Naive thymus-derived CD8-positive, alpha-beta T cell (primary cell): ENCODE results near the gene ZFP1. TPM values are rescaled to one million over a fixed set of nuclear protein-coding genes. Genes with fewer than 3 reads are reported as not detected.
A peak's percentile ranks its signal among the peaks of the same experiment; 100 is the strongest.

Experiments
- ATAC-seq, 2 donors: fragments of 150-1000 bp; cut with Tn5 transposase in 1 of 2; sonication (Bioruptor Pico), chemical (Tn5 transposase) in 1 of 2; 1 replicate in 1 of 2; 2 replicates in 1 of 2; pipeline ENCODE4 v1.10.0; 2021; ENCODE audit warnings: mild to moderate bottlenecking in 2 of 2, moderate library complexity in 2 of 2
- POLR2A ChIA-PET: fragments of 350-600 bp; sonication (Branson Sonifier 250); formaldehyde crosslinking; loops from one replicate; lab custom pipeline; 2021; ENCODE audit warnings: antibody characterized with exemption; lab: Charles Lee
- DNase-seq, 10 donors: peaks; one replicate each; pipeline versions ENCODE4 v3.0.0 to v3.0.0-alpha.2; 2020 to 2022
- H3K27ac Mint-ChIP-seq, 10 donors: one replicate each; pipeline ENCODE4 v1.8.0; 2020 to 2022; ENCODE audit warnings: mild to moderate bottlenecking in 10 of 10, mixed read lengths in 10 of 10, moderate library complexity in 4 of 10, inconsistent platforms in 1 of 10
- H3K27me3 Mint-ChIP-seq, 5 donors: one replicate each; pipeline ENCODE4 v1.8.0; 2021 to 2022; ENCODE audit warnings: mixed read lengths in 5 of 5
- H3K36me3 Mint-ChIP-seq, 3 donors: one replicate each; pipeline ENCODE4 v1.8.0; 2020 to 2022; ENCODE audit warnings: mixed read lengths in 3 of 3, mild to moderate bottlenecking in 2 of 3, inconsistent platforms in 1 of 3
- H3K4me1 Mint-ChIP-seq, 4 donors: one replicate each; pipeline ENCODE4 v1.8.0; 2021 to 2022; ENCODE audit warnings: mixed read lengths in 4 of 4
- H3K4me3 Mint-ChIP-seq, 10 donors: one replicate each; pipeline ENCODE4 v1.8.0; 2020 to 2022; ENCODE audit warnings: mild to moderate bottlenecking in 10 of 10, mixed read lengths in 10 of 10, moderate library complexity in 6 of 10, inconsistent platforms in 1 of 10
- H3K9me3 Mint-ChIP-seq, 9 donors: one replicate each; pipeline ENCODE4 v1.8.0; 2020 to 2022; ENCODE audit warnings: mixed read lengths in 9 of 9, mild to moderate bottlenecking in 3 of 9, inconsistent platforms in 1 of 9, moderate library complexity in 1 of 9
- polyA plus RNA-seq, 3 donors: library from polyadenylated mRNA; unstranded; fragments of 300-500 nt; fragmentation: Illumina TruSeq; gene quantifications; one replicate each; pipeline ENCODE4 v1.2.3, GENCODE V29; 2021
- total RNA-seq, 8 experiments: library from RNA in 2 of 8; stranded (reverse) in 2 of 8; gene quantifications; one replicate each; pipeline ENCODE4 v1.2.3 and lab custom pipeline; 2021 to 2026

Gene ZFP1
- total and polyA plus RNA-seq, 5 experiments from 2014 or later, result 12.4 to 26.5 (median 15.8) TPM

DNA sequence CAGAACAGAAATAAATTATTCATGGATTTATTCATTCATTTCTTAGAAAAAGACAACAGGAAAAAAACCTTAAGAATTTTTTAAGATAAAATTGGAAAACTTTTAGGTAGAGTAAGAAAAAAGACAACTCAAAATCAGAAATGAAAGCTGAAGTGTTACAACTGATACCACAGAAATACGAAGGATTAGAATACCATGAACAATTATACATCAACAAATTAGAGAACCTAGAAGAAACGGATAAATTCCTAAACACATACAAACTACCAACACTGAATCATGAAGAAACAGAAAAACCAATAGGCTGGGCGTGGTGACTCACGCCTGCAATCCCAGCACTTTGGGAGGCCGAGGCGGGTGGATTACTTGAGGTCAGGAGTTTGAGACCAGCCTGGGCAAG, 30.9 kb downstream of the ZFP1 start:
- ATAC-seq (no peak), DNase-seq (no peak)
- H3K4me3 Mint-ChIP-seq, result no peak overlapping the region
- POLR2A ChIA-PET, result no interaction called here
- H3K27ac Mint-ChIP-seq, result no peak overlapping the region
- H3K4me1 Mint-ChIP-seq, result no peaks in the 10 kb centered on the region
- H3K9me3 Mint-ChIP-seq, result peaks cover 0 to 59% (median 30%) of the 10 kb centered on the region in 9 donors
- peaks cover 0 to 23% (median 8%) of the 10 kb centered on the region in 3 donors for H3K36me3 Mint-ChIP-seq
- H3K27me3 Mint-ChIP-seq, result peaks cover 0 to 8% (median 0%) of the 10 kb centered on the region in 5 donors

DNA sequence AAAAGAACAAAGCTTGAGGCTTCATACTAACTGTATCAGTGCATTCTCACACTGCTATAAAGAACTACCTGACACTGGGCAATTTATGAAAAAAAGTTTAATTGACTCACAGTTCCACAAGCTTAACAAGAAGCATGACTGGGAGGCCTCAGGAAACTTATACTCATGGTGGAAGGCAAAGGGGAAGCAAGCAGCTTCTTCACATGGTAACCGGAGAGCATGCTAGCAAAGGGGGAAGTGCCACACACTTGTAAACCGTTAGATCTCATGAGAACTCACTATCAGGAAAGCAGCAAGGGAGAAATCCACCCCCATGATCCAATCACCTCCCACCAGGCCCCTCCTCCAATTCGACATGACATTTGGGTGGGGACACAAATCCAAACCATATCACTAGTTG, 33.3 kb downstream of the ZFP1 start:
- ATAC-seq (no peak), DNase-seq (no peak)
- peaks cover 0 to 12% (median 2%) of the 10 kb centered on the region in 5 donors for H3K27me3 Mint-ChIP-seq
- POLR2A ChIA-PET, result no interaction called here
- peaks cover 0 to 36% (median 19%) of the 10 kb centered on the region in 9 donors for H3K9me3 Mint-ChIP-seq
- no peak overlapping the region for H3K27ac Mint-ChIP-seq
- H3K4me3 Mint-ChIP-seq, result no peak overlapping the region
- peaks cover 0 to 14% (median 6%) of the 10 kb centered on the region in 3 donors for H3K36me3 Mint-ChIP-seq
- H3K4me1 Mint-ChIP-seq, result no peaks in the 10 kb centered on the region

DNA sequence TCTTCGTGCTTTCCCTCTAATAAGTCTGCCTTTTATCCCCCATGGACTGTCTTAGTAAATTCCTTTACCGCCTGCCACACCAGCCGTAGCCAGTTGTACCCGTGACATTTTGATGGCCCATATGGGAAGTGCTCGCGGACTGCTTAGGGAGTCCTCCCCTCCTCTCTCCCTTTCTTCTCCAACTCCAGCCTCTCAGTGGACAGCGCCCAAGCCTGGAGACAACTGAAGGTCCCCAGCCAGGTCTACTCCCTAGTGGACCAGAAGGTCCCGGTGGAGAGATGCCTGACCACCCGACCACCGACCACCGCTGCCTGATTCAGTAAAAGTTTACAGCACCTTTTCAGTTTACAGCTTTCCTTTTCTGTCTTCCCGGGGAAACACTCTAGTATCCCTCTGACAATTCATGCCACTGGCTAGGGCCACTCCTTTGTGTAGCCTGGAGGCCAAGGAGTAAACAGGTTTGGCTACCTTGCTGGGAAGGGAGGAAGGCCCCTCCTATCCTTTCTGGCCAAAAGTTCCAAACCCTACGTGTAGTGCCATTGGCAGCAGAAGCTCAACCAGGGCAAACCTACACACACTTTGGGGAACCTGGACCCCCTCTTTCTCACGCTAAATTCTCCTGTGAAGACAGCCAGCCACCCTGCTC, 40.6 kb downstream of the ZFP1 start:
- Mint-ChIP-seq H3K36me3 (no peaks in the 10 kb centered on the region), H3K9me3 (no peaks in the 10 kb centered on the region), H3K4me3 (no peak overlapping the region), H3K27me3 (peaks cover 2 to 19% (median 15%) of the 10 kb centered on the region in 5 donors), H3K4me1 (no peaks in the 10 kb centered on the region), H3K27ac (no peak overlapping the region)
- POLR2A ChIA-PET, result no interaction called here
- DNase-seq (no peak), ATAC-seq (no peak)

DNA sequence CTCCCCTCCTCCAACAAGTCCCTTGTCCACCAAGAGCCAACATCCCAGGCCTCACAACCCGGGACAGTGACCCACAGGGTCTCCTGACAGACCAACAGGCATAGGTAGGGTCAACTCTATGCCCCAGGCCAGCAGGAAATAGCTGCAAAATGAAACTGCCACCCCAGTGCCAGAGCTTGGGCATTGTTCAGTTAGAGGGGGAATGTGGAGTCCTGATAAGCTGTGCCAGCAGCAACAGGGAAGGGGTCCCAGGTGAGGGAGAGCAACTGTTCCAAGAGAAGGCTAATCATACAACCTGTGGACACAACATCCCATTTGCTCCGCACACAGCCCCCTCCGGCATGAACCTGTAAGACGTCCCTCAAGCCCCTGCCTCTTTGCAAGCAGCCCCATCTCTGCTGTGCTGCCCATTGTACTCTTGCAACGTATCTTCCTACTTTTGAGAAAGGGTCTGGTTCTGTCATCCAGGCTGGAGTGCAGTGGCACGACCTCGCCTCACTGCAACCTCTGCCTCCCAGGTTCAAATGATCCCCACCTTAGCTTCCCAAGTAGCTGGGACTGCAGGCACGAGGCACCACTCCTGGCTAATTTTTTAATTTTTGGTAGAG, 41.4 kb downstream of the ZFP1 start:
- no peaks in the 10 kb centered on the region for H3K4me1 Mint-ChIP-seq
- DNase-seq (no peak), ATAC-seq (no peak)
- POLR2A ChIA-PET, result interaction anchor here (0.6 kb wide), 1 partner anchor 26 kb away, joined by 3 read pairs; no protein-coding TSS in a partner anchor
- no peaks in the 10 kb centered on the region for H3K36me3 Mint-ChIP-seq
- H3K4me3 Mint-ChIP-seq, result no peak overlapping the region
- H3K27ac Mint-ChIP-seq, result no peak overlapping the region
- H3K9me3 Mint-ChIP-seq, result no peaks in the 10 kb centered on the region
- H3K27me3 Mint-ChIP-seq, result peaks cover 2 to 19% (median 13%) of the 10 kb centered on the region in 5 donors

DNA sequence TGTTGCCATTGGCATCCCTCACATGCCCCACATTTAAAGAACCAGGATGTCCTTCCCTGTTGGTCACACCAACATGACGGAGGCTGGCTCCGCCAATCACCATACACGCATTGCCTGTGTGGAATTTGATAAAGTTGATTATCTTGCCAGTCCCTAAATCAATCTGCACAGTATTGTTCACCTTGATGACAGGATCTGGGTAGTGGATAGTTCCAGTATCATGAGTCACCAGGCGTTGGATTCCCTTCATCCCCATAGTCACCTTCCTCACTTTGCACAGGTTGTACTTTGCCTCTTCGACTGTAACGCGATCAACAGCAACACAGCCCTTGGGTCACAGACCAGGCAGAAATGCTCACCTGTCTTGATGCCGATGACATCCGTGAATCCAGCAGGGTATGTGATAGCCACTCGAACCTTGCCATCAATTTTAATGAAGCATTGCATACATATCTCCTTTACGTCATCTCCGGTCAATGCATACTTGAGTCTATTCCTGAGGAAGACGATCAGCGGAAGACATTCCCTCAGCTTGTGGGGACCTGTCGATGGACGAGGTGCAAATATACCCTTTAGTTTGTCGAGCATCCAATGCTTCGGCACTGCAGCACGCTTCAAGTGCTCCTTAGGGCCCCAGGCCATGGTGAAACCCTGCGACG, 44.4 kb downstream of the ZFP1 start:
- H3K4me1 Mint-ChIP-seq, result no peaks in the 10 kb centered on the region
- H3K4me3 Mint-ChIP-seq, result no peak overlapping the region
- no peak for ATAC-seq
- POLR2A ChIA-PET, result no interaction called here
- no peak for DNase-seq
- no peaks in the 10 kb centered on the region for H3K9me3 Mint-ChIP-seq
- peak overlapping the region in 1 of 10 donors; percentile 63 for H3K27ac Mint-ChIP-seq
- H3K36me3 Mint-ChIP-seq, result no peaks in the 10 kb centered on the region
- peaks cover 7 to 32% (median 19%) of the 10 kb centered on the region in 5 donors for H3K27me3 Mint-ChIP-seq

DNA sequence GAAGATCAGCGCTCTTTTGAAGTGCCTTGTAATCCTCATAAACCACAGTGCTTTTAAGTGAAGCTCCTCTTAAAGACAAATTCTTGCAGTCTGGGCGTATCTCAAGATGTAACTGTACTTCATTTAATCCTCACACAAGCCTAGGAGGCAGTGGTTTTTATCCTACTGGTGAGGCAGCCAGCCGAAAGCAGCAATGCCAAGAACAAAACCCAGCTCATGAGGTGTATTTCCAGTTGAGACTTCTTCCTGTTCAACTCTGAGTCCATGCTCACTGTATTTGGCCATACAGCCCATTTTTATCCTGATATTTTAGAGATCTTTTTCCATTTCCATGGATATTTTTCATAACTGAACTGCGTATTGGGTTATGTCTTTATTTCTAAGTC, 44.9 kb downstream of the ZFP1 start:
- POLR2A ChIA-PET, result no interaction called here
- H3K9me3 Mint-ChIP-seq, result no peaks in the 10 kb centered on the region

DNA sequence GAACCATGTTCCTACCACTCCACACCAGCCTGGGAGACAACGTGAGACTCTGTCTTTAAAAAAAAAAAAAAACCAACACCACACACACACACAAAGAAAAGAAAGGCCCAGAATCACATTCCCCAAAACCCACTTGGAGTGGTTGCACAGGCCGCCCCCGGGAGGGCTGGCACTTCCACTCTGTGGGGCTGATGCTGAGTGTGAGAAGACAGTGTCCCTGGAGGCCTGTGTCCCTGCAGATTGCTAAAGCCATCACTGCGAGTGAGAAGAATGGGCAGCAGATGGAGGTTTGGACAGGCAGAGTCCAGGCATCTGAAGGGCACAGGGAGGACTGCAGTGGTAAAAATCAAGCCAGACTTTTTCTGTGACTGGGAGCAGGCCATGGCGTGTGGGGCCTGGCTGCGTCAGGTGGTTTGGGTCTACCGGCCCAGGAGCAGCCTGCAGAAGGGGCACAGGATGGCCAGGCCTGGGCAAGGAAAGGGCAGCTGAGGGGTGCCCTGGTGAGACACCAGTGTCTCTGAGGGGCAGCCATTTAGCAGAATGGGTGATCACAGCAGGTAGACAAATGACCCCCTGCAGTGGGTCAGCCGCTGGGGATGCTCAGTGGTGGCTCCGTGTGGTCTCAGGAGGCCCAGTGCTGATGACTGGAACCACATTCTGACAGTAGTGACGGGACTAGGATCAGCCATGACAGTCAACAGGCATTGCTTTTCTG, 45.6 kb downstream of the ZFP1 start:
- Mint-ChIP-seq H3K36me3 (no peaks in the 10 kb centered on the region), H3K27ac (peak overlapping the region in 1 of 10 donors; percentile 38), H3K9me3 (no peaks in the 10 kb centered on the region), H3K27me3 (peaks cover 10 to 37% (median 25%) of the 10 kb centered on the region in 5 donors), H3K4me1 (no peaks in the 10 kb centered on the region), H3K4me3 (no peak overlapping the region)
- DNase-seq (no peak), ATAC-seq (no peak)
- POLR2A ChIA-PET, result no interaction called here

More for the DNA sequence above, 44.9 kb downstream of the ZFP1 start:
- DNase-seq (no peak), ATAC-seq (no peak)
- no peak overlapping the region for H3K4me3 Mint-ChIP-seq
- peak overlapping the region in 2 of 10 donors; percentile 38 to 63 for H3K27ac Mint-ChIP-seq
- H3K27me3 Mint-ChIP-seq, result peaks cover 9 to 37% (median 24%) of the 10 kb centered on the region in 5 donors
- H3K4me1 Mint-ChIP-seq, result no peaks in the 10 kb centered on the region
- no peaks in the 10 kb centered on the region for H3K36me3 Mint-ChIP-seq

DNA sequence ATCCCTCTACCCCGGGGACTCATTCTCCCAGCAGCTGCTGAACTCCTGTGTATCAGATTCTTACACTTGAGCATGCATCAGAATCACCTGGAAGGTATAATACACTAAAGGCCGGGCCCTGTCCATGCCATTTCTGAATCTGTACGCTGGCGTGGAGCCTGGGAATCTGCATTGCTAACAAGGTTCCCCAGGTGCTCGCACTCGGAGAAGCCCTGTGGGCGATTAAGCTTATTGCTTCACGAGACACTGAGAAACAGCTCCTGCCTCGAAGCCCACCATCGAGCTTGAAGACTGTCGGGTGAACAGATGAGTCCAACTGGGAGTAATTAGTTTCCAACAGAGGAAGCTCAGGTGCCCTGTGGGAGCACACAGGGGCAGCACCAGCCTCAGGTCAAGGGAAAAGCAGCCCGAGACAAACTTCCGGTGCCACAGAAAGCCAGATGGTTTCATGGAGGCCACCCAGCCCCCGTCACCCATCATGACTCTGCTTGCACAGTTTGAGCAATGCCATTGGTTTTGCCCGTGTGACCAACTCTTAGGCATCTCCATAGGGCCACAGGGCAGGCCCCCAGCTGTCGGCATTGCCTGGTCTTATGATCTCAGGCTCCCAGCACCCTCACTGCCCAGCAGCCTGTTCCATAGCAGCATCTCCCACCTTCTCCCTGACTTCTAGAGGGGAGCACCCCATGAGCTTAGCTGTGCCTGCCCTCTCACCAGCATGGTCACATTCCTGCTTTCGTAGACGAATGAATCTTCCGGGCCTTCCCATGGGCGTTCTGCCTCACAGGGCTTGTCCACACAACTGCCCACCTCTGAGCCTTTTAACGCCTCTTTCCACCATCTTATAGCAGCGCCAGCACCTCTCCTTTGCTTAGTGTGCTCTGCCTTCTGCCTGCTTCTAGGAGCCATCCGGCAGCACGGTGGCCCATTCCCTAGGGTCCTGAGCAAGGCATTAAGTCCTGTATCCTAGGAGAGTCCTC, 47.8 kb downstream of the ZFP1 start:
- Mint-ChIP-seq H3K4me3 (no peak overlapping the region), H3K9me3 (no peaks in the 10 kb centered on the region), H3K27me3 (peaks cover 10 to 28% (median 25%) of the 10 kb centered on the region in 5 donors), H3K36me3 (no peaks in the 10 kb centered on the region), H3K4me1 (peaks cover 1 to 19% (median 13%) of the 10 kb centered on the region in 4 donors), H3K27ac (no peak overlapping the region)
- DNase-seq, result no peak
- POLR2A ChIA-PET, result no interaction called here
- no peak for ATAC-seq

DNA sequence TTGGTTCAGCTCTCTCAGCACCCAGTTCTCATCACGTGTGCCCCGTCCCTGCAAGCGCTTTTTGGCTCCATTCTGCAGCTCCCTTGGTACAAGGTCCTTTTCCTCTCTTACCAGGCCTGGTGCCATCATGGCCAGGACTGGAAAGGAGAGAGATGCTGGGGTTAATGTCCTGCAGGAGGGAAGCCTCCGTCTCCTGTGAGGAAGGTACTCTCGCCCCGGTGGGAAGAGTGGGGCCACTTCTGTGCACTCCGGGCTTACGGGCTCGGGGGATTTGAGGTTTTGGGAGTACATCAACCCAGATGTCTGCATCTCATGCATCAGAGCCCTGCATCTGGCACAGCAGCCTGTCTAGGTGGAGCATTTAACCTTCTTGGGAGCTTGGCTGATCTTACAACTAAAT, 48.5 kb downstream of the ZFP1 start:
- Mint-ChIP-seq H3K9me3 (no peaks in the 10 kb centered on the region), H3K4me3 (no peak overlapping the region), H3K27ac (no peak overlapping the region)

DNA sequence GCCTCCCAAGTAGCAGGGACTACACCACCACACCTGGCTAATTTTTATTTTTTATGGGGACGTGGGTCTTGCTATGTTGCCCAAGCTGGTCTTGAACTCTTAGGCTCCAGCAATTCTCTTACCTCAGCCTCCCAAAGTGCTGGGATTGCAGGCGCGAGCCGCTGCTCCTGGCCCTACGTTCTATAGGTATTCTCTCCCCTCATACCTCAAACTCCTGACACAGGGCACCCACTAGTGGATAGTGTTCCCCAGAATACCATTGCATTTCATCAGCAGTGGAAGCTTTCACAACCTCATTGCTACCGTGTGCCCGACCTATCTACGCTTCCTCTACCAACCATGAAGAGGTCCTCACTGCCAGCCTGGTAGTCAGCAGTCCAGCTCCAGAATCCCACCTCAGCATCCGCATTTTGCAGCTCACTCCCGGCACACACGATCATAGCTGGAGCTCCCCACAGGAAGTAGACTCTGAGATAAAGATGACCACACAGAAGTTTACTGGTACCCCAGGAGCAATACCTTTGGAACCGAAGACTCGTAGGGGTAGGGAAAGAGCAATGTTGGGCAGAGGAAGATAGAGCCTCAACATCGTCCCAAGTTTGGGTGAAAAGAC, 49.3 kb downstream of the ZFP1 start:
- no peak overlapping the region for H3K4me3 Mint-ChIP-seq
- H3K27me3 Mint-ChIP-seq, result peaks cover 9 to 31% (median 25%) of the 10 kb centered on the region in 5 donors
- H3K9me3 Mint-ChIP-seq, result no peaks in the 10 kb centered on the region
- POLR2A ChIA-PET, result no interaction called here
- ATAC-seq, result no peak
- peak overlapping the region in 2 of 10 donors; percentile 14 to 68 for H3K27ac Mint-ChIP-seq
- no peak for DNase-seq
- H3K36me3 Mint-ChIP-seq, result no peaks in the 10 kb centered on the region
- H3K4me1 Mint-ChIP-seq, result peaks cover 4 to 26% (median 22%) of the 10 kb centered on the region in 4 donors

More for the DNA sequence above, 48.5 kb downstream of the ZFP1 start:
- POLR2A ChIA-PET, result no interaction called here
- DNase-seq, result no peak
- peaks cover 10 to 29% (median 25%) of the 10 kb centered on the region in 5 donors for H3K27me3 Mint-ChIP-seq
- peaks cover 4 to 23% (median 19%) of the 10 kb centered on the region in 4 donors for H3K4me1 Mint-ChIP-seq
- no peak for ATAC-seq
- no peaks in the 10 kb centered on the region for H3K36me3 Mint-ChIP-seq

DNA sequence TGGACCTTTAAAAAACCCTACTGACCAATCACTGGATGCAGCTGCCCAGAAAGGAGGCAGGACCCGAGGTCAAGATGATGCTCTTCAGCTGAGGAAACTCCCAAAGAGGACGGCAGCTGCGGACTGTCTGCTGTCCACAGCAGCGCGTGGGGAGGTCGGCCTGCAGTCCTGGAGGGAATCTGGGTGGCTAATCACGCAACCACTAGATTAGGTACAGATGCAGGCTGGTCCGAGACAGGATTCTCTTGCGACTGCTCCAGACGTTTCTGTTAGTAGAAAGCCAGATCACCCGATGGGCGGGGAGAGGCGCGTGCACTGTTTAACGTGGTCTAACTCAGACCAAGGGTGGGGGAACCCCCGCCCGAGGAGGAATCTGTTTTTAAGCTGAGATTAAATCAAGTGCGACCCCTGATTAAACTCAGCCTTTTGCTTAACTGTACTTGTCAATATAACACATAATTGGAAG, 49.8 kb downstream of the ZFP1 start:
- POLR2A ChIA-PET, result interaction anchor here (1.0 kb wide), 1 partner anchor 187 kb away, joined by 4 read pairs; no protein-coding TSS in a partner anchor
- Mint-ChIP-seq H3K9me3 (no peaks in the 10 kb centered on the region), H3K36me3 (no peaks in the 10 kb centered on the region), H3K27me3 (peaks cover 5 to 29% (median 25%) of the 10 kb centered on the region in 5 donors), H3K4me3 (no peak overlapping the region), H3K4me1 (peaks cover 4 to 26% (median 22%) of the 10 kb centered on the region in 4 donors), H3K27ac (no peak overlapping the region)
- ATAC-seq (no peak), DNase-seq (no peak)
